Tibial nerve (tissue), 3 donors: Measurements from ENCODE around the gene NCSTN.

Experiments
- POLR2A ChIP-seq, 2 donors: fragments of 450-650 bp; IDR thresholded peaks; one replicate each; pipeline ENCODE4 v1.6.1; 2017; ENCODE audit warnings: antibody characterized with exemption in 2 of 2, mild to moderate bottlenecking in 2 of 2, moderate library complexity in 2 of 2
- TF ChIP-seq, protein P1 (sequence below), 5 experiments: fragments of 200-600 bp in 3 of 5; fragments of 450-650 bp in 2 of 5; sonication (generic) in 3 of 5; IDR thresholded peaks; one replicate each; pipeline ENCODE4 v1.5.1; 2016 to 2019; ENCODE audit warnings: antibody characterized with exemption in 5 of 5, mild to moderate bottlenecking in 3 of 5, moderate library complexity in 2 of 5

DNA sequence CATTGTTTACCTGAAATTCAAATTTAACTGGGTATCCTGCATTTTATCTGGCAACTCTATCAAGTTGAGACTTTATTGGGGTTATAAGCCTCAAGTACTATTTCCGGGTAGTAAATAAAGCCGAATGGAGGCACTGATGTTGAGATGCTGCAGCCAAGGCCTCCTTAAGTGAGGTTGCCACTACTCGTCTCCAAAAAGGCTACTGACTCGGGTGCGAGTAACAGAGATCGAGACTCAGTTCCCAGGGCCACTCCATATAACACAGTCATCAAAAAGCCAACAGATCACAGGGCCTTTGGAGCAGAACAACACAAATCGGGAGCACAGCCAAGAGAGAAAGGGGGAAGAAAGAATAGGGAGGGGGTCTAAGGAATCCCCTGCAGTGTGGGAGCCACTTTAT is 657 bp upstream of the NCSTN start:
- TF ChIP-seq, protein P1, sequence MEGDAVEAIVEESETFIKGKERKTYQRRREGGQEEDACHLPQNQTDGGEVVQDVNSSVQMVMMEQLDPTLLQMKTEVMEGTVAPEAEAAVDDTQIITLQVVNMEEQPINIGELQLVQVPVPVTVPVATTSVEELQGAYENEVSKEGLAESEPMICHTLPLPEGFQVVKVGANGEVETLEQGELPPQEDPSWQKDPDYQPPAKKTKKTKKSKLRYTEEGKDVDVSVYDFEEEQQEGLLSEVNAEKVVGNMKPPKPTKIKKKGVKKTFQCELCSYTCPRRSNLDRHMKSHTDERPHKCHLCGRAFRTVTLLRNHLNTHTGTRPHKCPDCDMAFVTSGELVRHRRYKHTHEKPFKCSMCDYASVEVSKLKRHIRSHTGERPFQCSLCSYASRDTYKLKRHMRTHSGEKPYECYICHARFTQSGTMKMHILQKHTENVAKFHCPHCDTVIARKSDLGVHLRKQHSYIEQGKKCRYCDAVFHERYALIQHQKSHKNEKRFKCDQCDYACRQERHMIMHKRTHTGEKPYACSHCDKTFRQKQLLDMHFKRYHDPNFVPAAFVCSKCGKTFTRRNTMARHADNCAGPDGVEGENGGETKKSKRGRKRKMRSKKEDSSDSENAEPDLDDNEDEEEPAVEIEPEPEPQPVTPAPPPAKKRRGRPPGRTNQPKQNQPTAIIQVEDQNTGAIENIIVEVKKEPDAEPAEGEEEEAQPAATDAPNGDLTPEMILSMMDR (IDR thresholded peaks at IDR 0.05), result no peak
- TF ChIP-seq POLR2A (IDR thresholded peaks at IDR 0.05), result no peak
